Measurements from ENCODE around the gene PPIF.
"Not testable (repeated sequence)": the region's sequence is repeated elsewhere in the genome, so short reads cannot be mapped to it uniquely, and the experiment has no call there.

- not testable (repeated sequence) for TF ChIP-seq POLR2A (IDR thresholded peaks at IDR 0.05; ENCODE audit: low read length); GATA1 (IDR thresholded peaks at IDR 0.05; ENCODE audit: low read depth, low read length)
Observed at GRCh38 chr10:79332610-79333315, 14.5 kb upstream of the PPIF start.

Measured in erythroblast (primary cell).